HG02840 (cell line): ENCODE results near the gene DAZ3.
"Not testable (repeated sequence)": the region's sequence is repeated elsewhere in the genome, so short reads cannot be mapped to it uniquely, and the experiment has no call there.

Source experiments
- ATAC-seq: cut with Tn5 transposase; IDR thresholded peaks from one replicate; pipeline ENCODE4 v1.9.1; 2021; ENCODE audit warnings: mild to moderate bottlenecking, moderate library complexity, moderate number of reproducible peaks; ENCODE audit not compliant: unreplicated experiment, low FRiP score

Gene DAZ3, protein sequence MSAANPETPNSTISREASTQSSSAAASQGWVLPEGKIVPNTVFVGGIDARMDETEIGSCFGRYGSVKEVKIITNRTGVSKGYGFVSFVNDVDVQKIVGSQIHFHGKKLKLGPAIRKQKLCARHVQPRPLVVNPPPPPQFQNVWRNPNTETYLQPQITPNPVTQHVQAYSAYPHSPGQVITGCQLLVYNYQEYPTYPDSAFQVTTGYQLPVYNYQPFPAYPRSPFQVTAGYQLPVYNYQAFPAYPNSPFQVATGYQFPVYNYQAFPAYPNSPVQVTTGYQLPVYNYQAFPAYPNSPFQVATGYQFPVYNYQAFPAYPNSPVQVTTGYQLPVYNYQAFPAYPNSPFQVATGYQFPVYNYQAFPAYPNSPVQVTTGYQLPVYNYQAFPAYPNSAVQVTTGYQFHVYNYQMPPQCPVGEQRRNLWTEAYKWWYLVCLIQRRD

DNA sequence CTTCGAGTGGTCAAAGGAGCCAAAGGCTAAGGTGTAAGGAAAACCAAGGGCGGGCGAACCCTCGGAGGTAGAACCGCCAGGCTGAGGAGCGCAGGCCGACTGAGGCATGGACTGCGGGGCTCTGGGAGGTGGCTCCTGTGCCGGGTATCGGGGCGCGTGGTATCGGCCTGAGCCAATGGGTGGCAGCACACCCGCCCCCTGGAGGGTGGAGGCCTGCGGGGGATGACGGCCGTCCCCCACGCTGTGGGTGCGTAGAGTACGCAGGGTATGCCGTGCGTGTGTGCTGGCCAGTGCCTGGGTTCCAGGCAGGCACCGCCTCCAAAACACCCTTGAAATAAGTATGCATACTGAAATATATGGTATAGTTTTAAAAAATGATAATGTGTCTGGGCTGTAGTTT, at the start of gene DAZ3:
Gene DAZ3 (minus strand): TSS at position 101 of the 400 bp plus-strand sequence. CDS start 208 bp downstream, outside the sequence.
- ATAC-seq: not testable (repeated sequence)

DNA sequence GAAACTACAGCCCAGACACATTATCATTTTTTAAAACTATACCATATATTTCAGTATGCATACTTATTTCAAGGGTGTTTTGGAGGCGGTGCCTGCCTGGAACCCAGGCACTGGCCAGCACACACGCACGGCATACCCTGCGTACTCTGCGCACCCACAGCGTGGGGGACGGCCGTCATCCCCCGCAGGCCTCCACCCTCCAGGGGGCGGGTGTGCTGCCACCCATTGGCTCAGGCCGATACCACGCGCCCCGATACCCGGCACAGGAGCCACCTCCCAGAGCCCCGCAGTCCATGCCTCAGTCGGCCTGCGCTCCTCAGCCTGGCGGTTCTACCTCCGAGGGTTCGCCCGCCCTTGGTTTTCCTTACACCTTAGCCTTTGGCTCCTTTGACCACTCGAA, 20.4 kb upstream of the DAZ3 start, which contains the start of gene DAZ4:
Gene DAZ4 (plus strand): TSS at position 301 of the 400 bp plus-strand sequence. CDS start 208 bp downstream, outside the sequence.
- ATAC-seq: not testable (repeated sequence)

DNA sequence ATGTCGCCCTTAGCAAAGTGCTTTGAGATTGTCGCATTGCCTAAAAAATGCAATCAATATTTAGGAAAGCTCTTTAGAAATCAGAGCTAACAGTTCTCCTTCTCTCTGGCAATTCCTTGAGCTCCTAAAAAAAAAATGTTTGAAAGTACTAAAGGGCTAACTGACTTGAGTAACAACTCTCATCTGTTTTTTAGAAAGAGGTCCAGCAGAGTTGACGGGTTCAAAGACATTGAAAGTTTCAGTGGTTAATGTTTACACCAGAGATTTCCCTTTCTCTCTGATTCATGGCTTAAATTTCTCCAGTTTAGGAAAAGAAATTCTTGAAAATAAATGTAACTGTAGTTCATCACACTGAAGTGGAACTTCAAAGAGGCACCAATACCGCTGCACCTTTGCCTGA, 11.9 kb upstream of the DAZ3 start:
- not testable (repeated sequence) for ATAC-seq

DNA sequence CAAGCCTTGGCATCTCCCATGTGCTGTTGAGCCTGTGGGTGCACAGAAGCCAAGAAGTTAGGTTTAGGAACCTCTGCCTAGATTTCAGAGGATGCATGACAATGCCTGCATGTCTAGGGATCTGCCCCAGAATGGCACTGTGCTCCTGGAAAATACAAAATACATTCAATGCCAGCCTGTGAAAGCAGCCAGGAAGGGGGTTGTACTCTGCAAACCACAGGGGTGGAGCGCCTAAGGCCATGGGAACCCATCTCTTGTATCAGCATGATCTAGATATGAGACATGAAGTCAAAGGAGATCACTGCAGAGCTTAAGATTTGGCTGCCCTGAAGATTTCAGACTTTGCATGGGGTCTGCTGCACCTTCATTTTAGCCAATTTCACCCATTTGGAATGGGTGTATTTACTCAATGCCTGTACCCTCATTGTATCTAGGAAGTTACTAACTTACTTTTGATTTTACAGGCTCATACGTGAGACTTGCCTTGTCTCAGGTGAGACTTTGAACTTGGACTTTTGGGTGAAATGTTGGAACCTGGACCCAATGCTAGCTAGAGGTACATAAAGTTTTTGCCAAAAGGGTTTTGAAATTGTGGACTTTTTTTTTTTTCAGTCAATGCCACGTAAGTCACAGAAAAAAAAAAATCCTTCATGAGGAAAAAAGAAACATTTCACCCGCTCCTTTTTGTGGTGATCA, 11.1 kb upstream of the DAZ3 start:
- ATAC-seq: not testable (repeated sequence)

DNA sequence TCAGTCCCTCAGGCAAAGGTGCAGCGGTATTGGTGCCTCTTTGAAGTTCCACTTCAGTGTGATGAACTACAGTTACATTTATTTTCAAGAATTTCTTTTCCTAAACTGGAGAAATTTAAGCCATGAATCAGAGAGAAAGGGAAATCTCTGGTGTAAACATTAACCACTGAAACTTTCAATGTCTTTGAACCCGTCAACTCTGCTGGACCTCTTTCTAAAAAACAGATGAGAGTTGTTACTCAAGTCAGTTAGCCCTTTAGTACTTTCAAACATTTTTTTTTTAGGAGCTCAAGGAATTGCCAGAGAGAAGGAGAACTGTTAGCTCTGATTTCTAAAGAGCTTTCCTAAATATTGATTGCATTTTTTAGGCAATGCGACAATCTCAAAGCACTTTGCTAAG, 8.6 kb upstream of the DAZ3 start:
- ATAC-seq: not testable (repeated sequence)
